NCI-H510A (cell line): ENCODE results near the gene ZNF792.
"Not testable (repeated sequence)": the region's sequence is repeated elsewhere in the genome, so short reads cannot be mapped to it uniquely, and the experiment has no call there.

ENCODE experiments used
- DNase-seq: peaks from one replicate; lab custom pipeline; 2025; lab: John Stamatoyannopoulos, UW

ZNF792 gene

DNA sequence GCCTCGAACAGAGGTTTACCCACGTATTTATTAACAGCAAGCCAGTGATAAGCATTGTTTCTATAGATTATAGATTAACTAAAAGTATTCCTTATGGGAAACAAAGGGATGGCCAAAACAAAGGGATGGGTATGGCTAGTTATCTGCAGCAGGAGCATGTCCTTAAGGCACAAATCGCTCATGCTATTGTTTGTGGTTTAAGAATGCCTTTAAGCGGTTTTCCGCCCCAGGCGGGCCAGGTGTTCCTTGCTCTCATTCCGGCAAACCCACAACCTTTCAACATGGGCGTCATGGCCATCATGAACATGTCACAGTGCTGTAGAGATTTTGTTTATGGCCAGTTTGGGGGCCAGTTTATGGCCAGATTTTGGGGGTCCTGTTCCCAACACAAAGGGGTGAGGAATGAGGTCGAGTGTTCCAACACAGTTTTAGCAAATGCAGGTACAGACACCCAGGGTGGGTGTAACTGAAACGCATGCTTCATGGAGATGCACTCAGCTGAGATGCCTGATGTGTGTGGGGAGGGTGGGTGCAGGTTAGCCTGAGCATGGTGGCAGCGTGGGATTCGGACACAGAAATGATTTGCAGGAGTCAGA, 6.3 kb upstream of the ZNF792 start:
- not testable (repeated sequence) for DNase-seq

DNA sequence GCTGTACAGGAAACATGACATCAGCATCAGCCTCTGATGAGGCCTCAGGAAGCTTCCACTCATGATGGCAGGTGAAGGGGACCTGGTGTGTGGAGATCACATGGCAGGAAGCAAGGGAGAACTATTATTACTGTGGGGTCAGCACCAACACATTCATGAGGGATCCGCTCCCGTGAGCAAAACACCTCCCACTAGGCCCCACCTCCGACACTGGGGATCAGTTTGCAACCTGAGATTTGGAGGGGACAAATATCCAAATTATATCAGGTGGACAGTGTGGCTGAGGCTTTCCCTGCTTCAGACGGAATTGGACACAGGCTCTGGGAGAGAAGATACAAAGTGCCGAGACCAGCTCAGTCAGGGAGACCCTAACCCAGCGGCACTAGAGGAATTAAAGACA, 5.7 kb upstream of the ZNF792 start:
- no peak for DNase-seq

DNA sequence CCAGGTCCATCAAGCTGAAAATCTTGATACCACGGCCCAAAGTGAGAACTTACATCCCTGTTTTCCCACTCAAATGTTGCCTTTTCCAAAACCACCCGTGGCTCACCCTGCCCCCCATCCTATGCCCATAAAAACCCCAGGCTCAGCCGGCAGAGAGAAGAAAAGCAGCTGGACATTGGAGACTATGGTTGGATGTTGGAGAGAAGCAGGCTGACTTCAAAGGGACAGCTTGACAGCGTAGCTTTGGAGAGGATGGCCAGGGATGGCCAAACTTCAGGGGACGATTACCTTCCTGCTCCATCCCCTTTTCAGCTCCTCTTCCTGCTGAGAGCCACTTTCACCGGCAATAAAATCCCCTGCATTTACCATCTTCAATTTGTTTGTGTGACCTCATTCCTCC, 3.5 kb upstream of the ZNF792 start:
- no peak for DNase-seq

DNA sequence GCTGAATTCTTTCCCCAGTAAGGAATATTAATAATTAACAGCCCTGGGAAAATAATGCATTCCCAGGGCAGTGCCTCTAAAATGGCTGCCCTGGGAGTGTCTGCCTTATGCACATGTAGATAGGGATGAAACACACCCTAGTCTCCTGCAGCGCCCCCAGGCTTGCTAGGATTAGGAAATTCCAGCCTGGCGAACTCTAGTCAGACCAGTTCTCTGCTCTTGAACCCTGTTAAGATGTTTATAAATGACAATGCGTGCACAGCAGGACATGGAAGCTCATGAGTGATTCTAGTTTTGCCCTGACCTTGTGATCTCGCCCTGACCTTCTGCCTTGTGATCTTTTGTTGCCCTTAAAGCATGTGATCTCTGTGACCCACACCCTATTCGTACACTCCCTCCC, 1.5 kb upstream of the ZNF792 start:
- DNase-seq = not testable (repeated sequence)

DNA sequence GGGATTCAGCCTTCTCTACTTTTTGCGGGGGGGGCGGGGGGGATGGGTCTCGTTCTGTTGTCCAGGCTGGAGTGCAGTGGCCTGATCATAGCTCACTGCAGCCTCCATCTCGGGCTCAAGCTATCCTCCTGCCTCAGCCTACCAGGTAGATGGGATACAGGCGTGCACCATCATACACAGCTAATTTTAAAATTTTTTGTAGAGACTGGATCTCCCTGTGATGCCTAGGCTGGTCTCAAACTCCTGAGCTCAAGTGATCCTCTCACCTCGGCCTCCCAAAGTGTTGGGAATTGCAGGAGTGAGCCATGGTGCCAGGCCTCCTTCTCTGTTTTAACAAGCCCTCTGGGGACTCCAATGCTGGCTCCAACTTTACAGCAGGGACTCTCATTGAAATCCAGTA, 569 bp upstream of the ZNF792 start:
- DNase-seq = no peak

DNA sequence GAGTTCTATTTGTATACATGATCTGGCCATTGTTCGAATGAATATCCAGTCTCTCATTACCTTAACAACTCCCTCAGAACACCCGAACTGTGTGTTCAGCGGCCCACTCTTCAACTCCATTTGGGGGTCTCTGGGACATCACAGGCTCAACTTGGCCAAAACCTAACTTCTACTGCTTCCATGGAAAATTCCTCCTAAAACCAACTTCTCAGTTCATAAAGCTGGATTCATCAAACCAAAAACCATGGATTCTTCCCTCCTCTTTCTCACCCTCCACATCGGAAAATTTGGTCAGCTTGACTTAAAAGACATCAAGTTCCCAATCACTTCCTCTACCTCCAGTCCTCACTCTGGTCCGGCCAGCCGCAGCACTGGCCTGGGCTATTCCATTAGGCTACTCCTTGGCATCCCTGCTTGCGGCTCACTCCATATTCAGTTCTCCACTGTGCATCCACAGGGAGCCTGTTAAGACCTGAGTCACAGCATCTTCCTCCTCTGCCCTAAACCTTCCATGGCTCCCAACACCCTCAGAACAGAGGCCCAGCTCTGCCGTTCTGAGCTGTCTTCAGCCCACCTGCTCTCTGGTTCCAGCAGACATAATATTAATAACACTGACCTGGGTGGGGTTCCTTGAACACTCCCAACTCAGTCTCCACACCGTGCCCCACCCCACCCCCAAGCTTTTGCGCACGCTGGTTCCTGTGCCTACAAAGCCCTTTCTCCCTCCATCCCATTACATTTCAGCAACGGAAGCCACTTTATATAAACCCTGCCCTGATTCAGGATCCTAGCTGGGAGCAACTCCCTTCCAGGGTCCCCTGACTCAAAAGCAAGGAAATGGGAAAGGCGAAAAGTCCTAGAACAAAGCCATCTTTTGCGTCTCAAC, 1.1 kb downstream of the ZNF792 start:
- DNase-seq = no peak

DNA sequence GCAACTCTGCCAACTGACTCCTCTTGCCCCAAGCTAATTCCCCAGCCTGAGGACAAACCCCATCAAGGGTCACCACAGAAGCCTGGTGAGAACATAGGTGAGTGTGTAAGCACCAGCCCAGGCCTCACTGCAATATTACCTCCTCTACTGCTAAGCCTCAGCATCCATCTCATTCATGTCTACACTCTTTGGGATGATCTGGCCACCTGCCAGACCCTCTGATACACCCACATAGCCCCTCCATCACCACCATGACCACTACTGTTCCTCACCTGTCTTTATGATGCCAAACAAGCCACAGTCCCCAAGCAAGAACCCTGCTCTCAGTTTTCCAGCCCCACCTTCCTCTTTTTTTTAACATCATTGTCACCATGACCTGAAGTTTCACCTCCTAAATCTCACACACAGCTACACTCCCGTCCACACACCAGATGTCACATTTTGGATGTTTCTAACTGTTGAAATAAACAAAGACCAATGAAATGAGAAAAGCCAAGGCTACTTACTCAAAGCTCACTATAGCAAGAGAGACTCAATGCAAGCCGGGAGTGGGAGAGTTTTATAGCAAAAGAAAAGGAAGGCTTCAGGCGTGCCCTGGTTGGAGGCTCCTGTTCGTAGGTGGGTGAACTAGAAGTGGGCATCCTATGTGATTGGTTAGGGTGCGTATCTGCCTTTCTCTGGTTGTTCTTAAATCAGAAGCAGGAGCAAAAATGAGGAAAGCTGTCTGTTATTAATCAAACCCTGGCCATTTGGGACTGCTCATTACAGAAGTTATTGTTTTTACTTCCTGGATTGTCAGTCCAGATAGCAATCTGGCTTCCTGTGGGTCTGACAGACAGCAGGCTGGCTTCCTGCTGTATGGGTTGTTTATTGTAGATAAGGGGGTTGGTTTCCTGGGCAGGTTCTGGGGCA, 2.0 kb downstream of the ZNF792 start:
- no peak for DNase-seq

DNA sequence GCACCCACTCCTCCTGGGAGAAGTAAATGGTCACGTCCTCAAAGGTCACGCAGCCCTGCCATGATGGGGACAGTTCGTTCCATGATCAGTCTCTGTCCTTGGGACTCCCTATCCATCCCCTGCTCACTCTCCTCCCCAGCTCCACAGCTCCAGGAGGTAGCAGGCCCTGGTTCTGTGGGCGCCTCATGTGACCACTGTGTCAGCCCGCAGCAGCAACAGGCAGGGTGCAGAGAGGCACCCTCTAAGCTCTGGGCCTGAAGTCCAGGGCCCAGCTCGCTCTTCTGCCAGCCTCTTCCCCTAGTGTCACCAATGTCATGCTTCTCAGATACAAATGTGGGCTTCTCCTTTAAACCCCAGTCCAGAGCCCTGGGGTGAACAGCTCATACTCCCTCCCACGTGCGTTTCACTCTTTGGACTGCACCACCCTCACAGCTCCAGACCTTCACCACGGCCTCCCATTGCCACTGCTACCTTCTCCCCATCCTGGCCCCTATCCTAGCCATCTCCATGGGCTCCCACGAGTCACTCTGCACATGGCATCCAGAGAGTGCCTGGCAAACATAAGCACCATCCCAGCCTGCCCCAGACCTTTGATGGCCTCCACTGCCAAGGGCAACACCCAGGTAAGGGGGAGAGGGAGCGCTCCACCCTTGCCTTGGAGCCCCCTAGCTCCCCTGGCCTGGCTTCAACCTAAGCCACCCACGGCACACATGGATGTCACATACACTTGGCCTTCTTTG, 2.9 kb downstream of the ZNF792 start:
- no peak for DNase-seq

DNA sequence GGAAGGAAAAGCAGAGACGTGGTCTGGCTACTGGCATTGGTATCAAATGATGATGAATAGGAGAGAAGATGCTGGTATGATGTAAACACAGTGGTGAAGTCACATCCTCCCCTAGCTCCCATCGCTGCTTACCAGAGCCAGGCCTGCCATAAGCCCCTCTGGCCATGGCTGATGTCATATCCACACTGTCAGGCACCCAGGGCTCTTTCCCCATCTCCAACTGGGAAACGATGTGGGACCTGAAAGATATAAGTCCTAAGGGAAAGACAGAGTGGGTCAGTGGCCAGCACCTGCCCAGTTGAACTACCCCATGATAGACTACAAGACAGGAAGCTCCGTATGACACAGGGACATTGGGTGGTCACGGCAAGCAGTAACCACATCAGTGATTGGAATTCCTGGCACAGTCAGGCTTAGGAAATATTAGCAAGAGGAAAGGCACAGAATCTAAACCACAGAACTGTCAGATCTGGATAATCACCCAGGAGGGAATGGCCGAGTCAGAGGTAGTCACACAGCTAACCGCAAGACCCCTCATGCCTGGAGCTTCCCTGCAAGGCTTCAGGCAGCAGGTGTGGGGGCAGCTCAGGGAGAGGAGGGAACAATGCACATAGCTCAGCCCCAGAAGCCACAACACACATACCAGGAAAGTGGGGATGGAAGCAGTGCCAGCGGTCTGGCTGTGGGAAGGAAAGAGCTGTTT, 3.8 kb downstream of the ZNF792 start:
- no peak for DNase-seq

DNA sequence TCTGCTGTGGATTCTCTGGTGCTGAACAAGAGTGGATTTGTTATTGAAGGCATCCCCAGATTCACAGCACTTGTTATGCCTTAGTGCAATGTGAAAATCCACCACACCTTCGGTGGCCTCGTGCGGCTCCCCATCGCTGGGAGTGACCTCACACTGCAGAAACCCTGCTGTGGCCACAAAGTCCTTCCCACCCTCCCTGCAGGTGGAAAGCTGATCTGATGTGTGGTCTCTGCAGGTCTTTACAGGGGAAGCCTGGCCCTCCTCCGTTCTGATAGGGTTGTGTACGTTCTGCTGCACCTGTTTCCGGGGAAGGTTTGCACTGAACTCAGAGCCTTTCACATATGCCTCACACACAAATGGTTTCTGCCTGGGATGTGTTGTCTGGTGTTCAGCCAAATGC, 5.0 kb downstream of the ZNF792 start:
- DNase-seq = no peak

DNA sequence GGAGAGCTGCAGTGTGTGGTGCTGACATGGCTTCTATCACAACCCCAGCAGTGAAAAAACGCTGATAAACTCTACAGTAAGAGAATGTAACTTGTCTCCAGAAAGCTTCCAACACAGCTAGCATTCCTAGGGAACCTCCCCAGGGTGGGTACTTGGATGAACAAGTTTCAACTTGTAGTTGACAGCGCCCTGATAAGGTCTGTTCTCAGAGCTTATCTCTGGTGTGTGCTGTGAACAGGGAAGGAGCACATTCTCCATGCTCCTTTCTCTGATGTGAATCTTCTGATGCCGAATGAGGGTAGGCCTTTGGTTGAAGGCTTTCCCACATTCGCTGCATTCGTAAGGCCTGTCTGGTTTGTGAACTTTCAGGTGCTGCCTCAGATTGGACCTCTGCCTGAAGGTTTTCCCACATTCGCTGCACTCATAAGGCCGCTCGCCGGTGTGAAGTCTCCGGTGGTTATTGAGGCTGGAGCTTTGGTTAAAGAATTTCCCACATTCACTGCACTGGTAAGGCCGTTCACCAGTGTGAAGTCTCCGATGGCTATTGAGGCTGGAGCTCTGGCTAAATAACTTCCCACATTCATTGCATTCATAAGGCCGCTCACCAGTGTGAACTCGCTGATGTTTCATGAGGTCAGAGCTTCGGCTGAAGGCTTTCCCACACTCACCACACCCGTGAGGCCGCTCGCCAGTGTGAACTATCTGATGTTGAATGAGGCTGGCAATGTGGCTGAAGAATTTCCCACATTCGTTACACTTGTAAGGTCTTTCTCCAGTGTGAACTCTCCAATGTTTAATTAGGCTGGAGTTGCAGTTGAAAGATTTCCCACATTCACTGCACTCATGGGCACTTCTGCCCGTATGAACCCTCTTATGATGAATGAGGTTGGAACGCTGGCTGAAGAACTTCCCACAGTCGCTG, 5.9 kb downstream of the ZNF792 start:
- no peak for DNase-seq

DNA sequence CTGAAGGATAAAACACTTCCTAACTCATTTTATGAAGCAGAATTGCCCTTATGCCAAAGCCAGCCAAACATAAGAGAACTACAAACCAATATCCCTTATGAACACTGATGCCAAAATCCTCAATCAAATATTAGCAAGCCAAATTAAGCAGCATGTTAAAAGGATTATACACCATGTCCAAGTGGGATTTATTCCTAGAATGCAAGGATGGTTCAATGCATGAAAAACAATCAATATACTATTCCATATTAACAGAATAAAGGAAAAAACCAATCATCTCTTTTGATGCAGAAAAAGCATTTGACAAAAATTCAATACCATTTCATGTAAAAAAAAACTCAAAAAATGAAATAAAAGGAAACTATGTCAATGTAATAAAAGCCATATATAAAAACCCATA, 10.9 kb downstream of the ZNF792 start:
- DNase-seq = no peak

DNA sequence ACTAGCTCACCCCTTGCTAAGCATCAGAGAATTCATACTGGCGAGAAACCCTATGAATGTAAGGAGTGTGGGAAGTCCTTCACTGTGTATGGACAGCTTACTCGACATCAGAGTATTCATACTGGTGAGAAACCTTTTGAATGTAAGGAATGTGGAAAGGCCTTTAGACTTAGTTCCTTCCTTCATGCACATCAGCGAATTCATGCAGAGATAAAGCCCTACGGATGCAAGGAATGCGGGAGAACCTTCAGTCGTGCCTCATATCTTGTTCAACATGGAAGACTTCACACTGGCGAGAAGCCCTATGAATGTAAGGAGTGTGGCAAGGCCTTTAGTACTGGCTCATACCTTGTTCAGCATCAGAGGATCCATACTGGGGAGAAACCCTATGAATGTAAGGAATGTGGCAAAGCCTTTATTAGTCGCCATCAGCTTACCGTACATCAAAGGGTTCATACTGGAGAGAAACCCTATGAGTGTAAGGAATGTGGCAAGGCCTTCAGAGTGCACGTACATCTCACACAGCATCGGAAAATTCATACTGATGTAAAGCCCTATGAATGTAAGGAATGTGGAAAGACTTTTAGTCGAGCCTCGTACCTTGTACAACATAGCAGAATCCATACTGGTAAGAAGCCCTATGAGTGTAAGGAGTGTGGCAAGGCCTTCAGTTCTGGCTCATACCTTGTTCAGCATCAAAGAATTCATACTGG, 20.0 kb downstream of the ZNF792 start:
- no peak for DNase-seq

DNA sequence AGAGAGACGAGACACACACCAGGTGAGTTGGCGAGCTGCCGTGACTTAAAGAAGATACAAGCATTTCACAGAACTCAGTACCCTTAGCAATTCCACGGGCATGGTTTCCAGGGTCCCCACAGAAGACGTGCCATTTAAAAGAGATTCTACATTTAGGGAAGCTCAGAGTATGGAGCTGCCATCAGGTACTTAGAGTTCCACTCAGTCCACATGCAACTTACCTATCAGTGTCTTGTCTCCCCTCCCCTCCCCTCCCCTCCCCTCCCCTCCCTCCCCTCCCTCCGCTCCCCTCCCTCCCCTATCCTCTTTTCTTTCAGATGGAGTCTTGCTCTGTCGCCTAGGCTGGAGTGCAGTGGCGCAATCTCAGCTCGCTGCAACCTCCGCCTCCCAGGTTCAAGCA, 25.1 kb downstream of the ZNF792 start:
- no peak for DNase-seq

DNA sequence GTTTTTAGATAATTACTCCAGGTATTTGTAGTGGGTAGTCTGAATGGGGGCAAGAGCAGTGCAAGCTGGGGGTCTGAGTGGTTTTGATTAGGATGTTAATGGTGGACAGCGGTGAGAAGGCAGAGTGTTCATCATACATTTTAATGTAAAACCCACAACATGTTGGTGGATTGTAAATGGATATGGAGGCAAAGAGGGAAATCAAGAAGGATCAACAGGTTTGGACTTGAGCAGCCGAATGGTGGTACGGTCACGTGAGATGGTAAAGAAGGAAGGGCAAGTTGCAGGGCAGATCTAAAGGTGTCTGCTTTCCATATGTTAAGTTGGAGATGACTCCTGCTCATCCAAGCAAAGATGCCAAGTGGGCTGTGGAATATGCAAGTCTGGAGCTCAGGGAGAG, 27.8 kb downstream of the ZNF792 start:
- no peak for DNase-seq

DNA sequence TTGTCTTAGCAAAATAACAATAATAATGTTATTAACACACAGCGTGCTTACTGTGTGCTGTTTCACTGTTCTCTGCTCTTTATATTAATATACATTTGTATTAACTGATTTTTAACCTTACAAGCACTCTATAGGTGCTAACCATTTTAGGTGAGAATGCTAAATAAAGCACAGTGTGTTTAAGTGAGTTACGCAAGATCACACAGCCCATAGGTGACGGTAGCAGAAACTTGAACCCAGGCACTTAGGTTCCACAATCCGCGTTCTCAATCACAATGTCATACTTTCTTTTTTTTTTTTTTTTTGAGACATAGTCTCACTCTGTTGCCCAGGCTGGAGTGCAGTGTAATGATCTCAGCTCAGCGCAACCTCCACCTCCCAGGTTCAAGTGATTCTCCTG, 31.5 kb downstream of the ZNF792 start:
- no peak for DNase-seq

DNA sequence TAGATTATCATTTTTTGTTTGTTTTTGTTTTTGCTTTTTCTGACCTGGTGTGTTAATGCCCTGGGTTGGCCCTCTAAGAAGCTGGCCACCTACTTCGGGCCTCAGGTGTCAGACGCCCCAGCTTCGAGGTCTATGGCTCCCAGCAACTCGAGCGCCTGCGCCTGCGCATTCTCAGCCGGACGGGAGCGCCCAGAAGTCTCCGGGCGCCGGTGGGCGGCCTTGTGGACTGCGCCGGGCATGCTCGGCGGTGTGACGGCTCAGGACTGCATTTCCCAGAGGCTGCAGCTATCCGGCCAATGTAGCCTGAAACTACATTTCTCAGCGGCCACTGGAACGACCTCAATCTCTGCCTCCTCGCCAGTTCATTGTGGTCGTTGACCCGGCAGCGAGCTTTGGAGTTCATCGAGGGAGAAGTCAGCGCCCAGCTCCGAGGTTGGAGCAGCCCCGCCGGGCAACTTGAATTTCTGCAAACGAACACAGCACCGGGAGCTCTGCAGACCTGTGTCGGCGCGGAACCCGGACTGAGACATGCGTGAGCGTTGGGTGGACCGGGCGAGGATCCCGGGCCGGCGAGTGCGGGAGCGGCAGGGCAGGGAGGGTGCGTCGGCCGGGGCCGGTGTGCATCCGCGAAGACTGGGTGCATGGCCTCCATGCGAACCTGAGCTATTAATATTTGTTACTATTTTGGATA, 37.2 kb downstream of the ZNF792 start, which contains the start of gene ZNF30:
Gene ZNF30, plus strand, starts transcription at position 219 of the 691 bp plus-strand sequence. CDS start 3,045 bp downstream, outside the sequence.
- no peak for DNase-seq

DNA sequence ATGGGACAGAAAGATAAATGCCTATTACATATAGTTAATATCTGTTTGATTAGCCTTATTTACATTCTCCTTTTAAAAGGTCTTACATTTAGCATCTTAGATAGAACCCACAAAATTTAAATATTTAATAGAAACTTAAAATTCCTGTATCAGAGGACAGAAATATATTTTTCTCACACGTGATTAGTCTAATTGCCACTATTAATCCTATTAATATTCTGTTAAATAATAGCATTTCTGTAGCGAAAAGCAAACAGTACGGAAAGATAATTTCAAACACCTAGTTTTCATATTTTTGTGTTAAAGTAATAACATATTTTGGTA, 37.7 kb downstream of the ZNF792 start:
- DNase-seq = no peak

DNA sequence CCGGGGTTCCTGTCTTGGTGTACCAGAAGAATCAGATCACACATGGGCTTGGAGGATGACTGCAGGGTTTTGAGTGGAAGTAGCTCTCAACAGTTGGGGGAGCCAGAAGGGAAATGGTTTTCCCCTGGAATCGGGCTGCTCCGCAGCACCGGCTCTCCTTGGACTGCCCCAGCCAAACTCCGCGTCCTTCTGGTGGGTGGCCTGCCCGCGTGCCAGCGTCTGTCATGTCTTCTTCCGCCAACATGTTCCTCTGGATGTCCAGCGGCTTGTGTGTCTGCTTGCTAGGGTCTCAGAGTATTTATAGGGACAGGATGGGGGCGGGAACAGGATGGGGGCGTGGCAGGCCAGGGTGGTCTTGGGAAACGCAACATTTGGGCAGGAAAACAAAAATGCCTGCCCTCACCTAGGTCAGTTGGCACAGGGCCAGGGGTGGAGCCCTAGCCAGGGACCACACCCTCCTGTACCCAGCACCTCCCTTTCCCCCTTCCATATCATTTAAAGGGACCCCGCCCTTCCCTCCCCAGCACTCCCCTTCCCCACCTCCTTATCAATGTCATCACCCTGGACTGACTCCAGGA, 38.7 kb downstream of the ZNF792 start:
- no peak for DNase-seq
